Panc1 (cell line): ENCODE data around the gene ITIH6. TPM values are rescaled to one million over a fixed set of nuclear protein-coding genes. Genes with fewer than 3 reads are reported as not detected.

Source experiments
- ATAC-seq: fragments of 200-7000 bp; cut with Tn5 transposase; 2 replicates; pipeline ENCODE4 v1.9.1; 2020; ENCODE audit warnings: mild to moderate bottlenecking, moderate library complexity
- BruUV-seq: library from RNA; stranded (reverse); fragments of 400-500 nt; replicated peaks from 2 replicates; lab custom pipeline; 2021; lab: Mats Ljungman, UMichigan
- CTCF ChIA-PET: fragments of 300-600 bp; sonication (Branson Sonifier 250); formaldehyde crosslinking; loops from one replicate; lab custom pipeline; 2022; ENCODE audit warnings: antibody characterized with exemption; lab: Charles Lee
- POLR2A ChIA-PET: fragments of 300-600 bp; sonication (Branson Sonifier 250); formaldehyde crosslinking; loops from one replicate; lab custom pipeline; 2022; ENCODE audit warnings: antibody characterized with exemption; lab: Charles Lee
- DNase-seq: peaks from one replicate; pipeline ENCODE4 v3.0.0-alpha.2; 2010; ENCODE audit warnings: low read depth, low spot score
- H3K27ac ChIP-seq: 2 replicates; pipeline ENCODE4 v1.5.1; 2011; ENCODE audit warnings: mild to moderate bottlenecking, low read length, inconsistent platforms
- H3K27me3 ChIP-seq: fragments of 200-500 bp; sonication (Bioruptor generic); 2 replicates; pipeline ENCODE4 v1.6.0; 2014; ENCODE audit warnings: low read length, inconsistent platforms; ENCODE audit not compliant: control insufficient read depth, insufficient read depth
- H3K36me3 ChIP-seq: fragments of 200-500 bp; sonication (Bioruptor generic); 2 replicates; pipeline ENCODE4 v1.5.1; 2014; ENCODE audit warnings: inconsistent platforms, mild to moderate bottlenecking, low read length, moderate library complexity; ENCODE audit not compliant: control insufficient read depth, insufficient read depth
- H3K4me1 ChIP-seq: 2 replicates; pipeline ENCODE4 v1.5.1; 2011; ENCODE audit warnings: inconsistent platforms, mild to moderate bottlenecking, low read length, moderate library complexity; ENCODE audit not compliant: control insufficient read depth, insufficient read depth
- H3K4me3 ChIP-seq, 2 experiments: 2 replicates each; pipeline ENCODE4 v1.5.1; 2011 to 2012; ENCODE audit warnings: low read depth in 2 of 2, low read length in 2 of 2, mild to moderate bottlenecking in 2 of 2, inconsistent platforms in 1 of 2, moderate library complexity in 1 of 2
- H3K9me3 ChIP-seq: fragments of 200-500 bp; sonication (Bioruptor generic); 2 replicates; pipeline ENCODE4 v1.5.1; 2014; ENCODE audit warnings: low read depth, mild to moderate bottlenecking, inconsistent platforms, low read length, moderate library complexity; ENCODE audit not compliant: control insufficient read depth, insufficient read depth
- POLR2AphosphoS5 ChIP-seq: IDR thresholded peaks from 2 replicates; pipeline ENCODE4 v1.6.1; 2012; ENCODE audit warnings: mild to moderate bottlenecking, low read depth, low read length, moderate library complexity
- SIN3A ChIP-seq: IDR thresholded peaks from 2 replicates; pipeline ENCODE4 v1.6.1; 2012; ENCODE audit warnings: low read depth, mild to moderate bottlenecking, low read length, moderate library complexity, borderline replicate concordance; ENCODE audit not compliant: insufficient read depth
- TCF7L2 ChIP-seq: IDR thresholded peaks from 2 replicates; pipeline ENCODE4 v1.6.1; 2011; ENCODE audit warnings: mild to moderate bottlenecking, low read depth, low read length, inconsistent platforms
- in situ Hi-C: cut with HindIII; loops from 2 replicates; pipeline ENCODE4 v1.10.0; 2016; ENCODE audit warnings: low sequenced_read_pairs, low pct_unique_long_range_greater_than_20kb
- intact Hi-C: fragments of 100-400 bp; cut with micrococcal nuclease; formaldehyde crosslinking; loops from one replicate; pipeline ENCODE4 v1.10.0; 2022; ENCODE audit not compliant: unreplicated experiment
- total RNA-seq: library from RNA; stranded (reverse); gene quantifications from one replicate; pipeline ENCODE4 v1.2.1, GENCODE V29; 2021; ENCODE audit not compliant: unreplicated experiment
- TF ChIP-seq, protein P1 (sequence below), 2 experiments: IDR thresholded peaks; 2 replicates each; pipeline ENCODE4 v1.6.1; 2011 to 2012; ENCODE audit warnings: low read depth in 2 of 2, control low read depth in 1 of 2, low read length in 1 of 2, mild to moderate bottlenecking in 1 of 2, moderate library complexity in 1 of 2; ENCODE audit not compliant: insufficient read depth in 1 of 2
- TF ChIP-seq, protein P2 (sequence below): fragments of 450-650 bp; IDR thresholded peaks from 2 replicates; pipeline ENCODE4 v1.5.1; 2017; ENCODE audit warnings: mild to moderate bottlenecking

The ITIH6 gene
- total RNA-seq, 1 experiment from 2014 or later: not detected

DNA sequence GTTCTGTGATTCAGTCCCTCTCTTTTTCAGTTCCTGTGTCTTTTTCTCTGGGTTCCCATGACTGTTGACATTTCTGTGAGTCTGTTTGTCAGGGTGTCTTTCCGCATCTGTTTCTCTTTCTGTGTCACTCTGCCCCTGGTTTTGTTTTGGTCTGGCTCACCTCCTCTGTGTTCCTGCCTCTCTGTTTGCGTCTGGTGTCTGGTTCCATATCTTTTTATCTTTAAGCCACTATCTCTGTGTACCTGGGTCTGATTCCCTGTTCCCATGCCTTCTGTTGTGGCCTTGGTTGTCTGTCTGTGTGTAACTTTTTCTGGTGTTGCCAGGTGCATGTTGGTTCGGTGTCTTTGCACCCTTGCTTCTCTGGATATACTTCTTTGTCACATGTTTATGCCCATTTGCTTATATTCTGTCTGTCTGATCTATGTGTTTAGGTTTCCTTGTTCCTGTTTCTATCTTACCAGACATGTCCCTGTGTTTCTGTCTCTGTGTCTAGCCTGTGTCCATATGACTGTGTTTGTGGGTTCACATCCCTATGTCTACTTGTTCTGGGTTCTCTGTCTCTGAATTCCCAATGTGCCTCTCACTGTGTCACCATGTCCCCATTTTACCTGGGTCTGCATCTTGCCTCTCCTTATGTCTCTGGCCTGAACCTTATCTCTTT is 50.2 kb downstream of the ITIH6 start:
- Histone ChIP-seq H3K27me3 (no peaks in the 10 kb centered on the region), H3K36me3 (no peaks in the 10 kb centered on the region), H3K4me1 (no peaks in the 10 kb centered on the region), H3K9me3 (no peaks in the 10 kb centered on the region), H3K27ac (no peak overlapping the region), H3K4me3 (no peak overlapping the region)
- ChIA-PET POLR2A (no interaction called here), CTCF (no interaction called here)
- no peak for ATAC-seq
- no TSS peak for BruUV-seq
- DNase-seq: no peak
- in situ Hi-C loops (no loop called here), intact Hi-C loops (no loop called here)
- TF ChIP-seq, protein P1, sequence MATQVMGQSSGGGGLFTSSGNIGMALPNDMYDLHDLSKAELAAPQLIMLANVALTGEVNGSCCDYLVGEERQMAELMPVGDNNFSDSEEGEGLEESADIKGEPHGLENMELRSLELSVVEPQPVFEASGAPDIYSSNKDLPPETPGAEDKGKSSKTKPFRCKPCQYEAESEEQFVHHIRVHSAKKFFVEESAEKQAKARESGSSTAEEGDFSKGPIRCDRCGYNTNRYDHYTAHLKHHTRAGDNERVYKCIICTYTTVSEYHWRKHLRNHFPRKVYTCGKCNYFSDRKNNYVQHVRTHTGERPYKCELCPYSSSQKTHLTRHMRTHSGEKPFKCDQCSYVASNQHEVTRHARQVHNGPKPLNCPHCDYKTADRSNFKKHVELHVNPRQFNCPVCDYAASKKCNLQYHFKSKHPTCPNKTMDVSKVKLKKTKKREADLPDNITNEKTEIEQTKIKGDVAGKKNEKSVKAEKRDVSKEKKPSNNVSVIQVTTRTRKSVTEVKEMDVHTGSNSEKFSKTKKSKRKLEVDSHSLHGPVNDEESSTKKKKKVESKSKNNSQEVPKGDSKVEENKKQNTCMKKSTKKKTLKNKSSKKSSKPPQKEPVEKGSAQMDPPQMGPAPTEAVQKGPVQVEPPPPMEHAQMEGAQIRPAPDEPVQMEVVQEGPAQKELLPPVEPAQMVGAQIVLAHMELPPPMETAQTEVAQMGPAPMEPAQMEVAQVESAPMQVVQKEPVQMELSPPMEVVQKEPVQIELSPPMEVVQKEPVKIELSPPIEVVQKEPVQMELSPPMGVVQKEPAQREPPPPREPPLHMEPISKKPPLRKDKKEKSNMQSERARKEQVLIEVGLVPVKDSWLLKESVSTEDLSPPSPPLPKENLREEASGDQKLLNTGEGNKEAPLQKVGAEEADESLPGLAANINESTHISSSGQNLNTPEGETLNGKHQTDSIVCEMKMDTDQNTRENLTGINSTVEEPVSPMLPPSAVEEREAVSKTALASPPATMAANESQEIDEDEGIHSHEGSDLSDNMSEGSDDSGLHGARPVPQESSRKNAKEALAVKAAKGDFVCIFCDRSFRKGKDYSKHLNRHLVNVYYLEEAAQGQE (IDR thresholded peaks at IDR 0.05; ENCODE audit: insufficient read depth in 1 of 2, low read depth in 2 of 2, low read length in 1 of 2): no peak
- TF ChIP-seq, protein P2, sequence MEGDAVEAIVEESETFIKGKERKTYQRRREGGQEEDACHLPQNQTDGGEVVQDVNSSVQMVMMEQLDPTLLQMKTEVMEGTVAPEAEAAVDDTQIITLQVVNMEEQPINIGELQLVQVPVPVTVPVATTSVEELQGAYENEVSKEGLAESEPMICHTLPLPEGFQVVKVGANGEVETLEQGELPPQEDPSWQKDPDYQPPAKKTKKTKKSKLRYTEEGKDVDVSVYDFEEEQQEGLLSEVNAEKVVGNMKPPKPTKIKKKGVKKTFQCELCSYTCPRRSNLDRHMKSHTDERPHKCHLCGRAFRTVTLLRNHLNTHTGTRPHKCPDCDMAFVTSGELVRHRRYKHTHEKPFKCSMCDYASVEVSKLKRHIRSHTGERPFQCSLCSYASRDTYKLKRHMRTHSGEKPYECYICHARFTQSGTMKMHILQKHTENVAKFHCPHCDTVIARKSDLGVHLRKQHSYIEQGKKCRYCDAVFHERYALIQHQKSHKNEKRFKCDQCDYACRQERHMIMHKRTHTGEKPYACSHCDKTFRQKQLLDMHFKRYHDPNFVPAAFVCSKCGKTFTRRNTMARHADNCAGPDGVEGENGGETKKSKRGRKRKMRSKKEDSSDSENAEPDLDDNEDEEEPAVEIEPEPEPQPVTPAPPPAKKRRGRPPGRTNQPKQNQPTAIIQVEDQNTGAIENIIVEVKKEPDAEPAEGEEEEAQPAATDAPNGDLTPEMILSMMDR: no peak
- TF ChIP-seq SIN3A (no peak), TCF7L2 (no peak), POLR2AphosphoS5 (no peak)

DNA sequence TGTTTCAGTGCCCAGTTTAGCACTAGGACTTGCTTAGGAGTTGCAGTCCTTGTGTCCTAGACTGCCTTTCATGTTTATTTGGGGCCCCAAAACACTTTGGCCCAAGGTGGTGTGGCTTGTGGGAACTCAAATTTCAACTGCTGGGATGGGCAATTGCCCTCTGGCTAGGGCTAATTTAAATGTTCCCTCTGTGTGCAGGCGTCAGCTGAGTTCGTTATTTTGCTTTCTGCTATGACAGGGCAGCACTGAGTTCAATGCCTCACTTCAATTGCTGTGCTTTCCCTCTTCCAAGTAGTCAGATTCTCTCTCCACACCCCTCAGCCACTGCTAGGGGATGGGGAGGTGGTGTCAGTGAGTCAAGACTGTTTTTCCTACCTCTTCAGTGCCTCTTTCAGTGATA is 51.1 kb downstream of the ITIH6 start:
- DNase-seq (no peak), ATAC-seq (no peak)
- no peaks in the 10 kb centered on the region for H3K36me3 ChIP-seq
- no peaks in the 10 kb centered on the region for H3K27me3 ChIP-seq
- intact Hi-C loops: no loop called here
- no peaks in the 10 kb centered on the region for H3K9me3 ChIP-seq
- no TSS peak for BruUV-seq
- ChIA-PET CTCF (no interaction called here), POLR2A (no interaction called here)
- no peak overlapping the region for H3K27ac ChIP-seq
- no peaks in the 10 kb centered on the region for H3K4me1 ChIP-seq
- H3K4me3 ChIP-seq: no peak overlapping the region
- no peak for TF ChIP-seq SIN3A
- TF ChIP-seq, protein P2: no peak
- TF ChIP-seq, protein P1 (IDR thresholded peaks at IDR 0.05; ENCODE audit: insufficient read depth in 1 of 2, low read depth in 2 of 2, low read length in 1 of 2): no peak
- no peak for TF ChIP-seq POLR2AphosphoS5
- TF ChIP-seq TCF7L2: no peak
- in situ Hi-C loops: no loop called here
